HG03175 (cell line): ENCODE results near the gene DYNLT2.
"Not testable (repeated sequence)": the region's sequence is repeated elsewhere in the genome, so short reads cannot be mapped to it uniquely, and the experiment has no call there.

Experiments
- ATAC-seq: cut with Tn5 transposase; IDR thresholded peaks from one replicate; pipeline ENCODE4 v1.9.1; 2021; ENCODE audit warnings: mild to moderate bottlenecking, moderate library complexity; ENCODE audit not compliant: unreplicated experiment

DYNLT2 gene

GRCh38 chr6:169783971-169784820, 32.8 kb upstream of the DYNLT2 start:
- ATAC-seq, result no peak

- ATAC-seq, result no peak
These were observed 32.0 kb upstream of the DYNLT2 start for GRCh38 chr6:169783401-169783800.

DNA sequence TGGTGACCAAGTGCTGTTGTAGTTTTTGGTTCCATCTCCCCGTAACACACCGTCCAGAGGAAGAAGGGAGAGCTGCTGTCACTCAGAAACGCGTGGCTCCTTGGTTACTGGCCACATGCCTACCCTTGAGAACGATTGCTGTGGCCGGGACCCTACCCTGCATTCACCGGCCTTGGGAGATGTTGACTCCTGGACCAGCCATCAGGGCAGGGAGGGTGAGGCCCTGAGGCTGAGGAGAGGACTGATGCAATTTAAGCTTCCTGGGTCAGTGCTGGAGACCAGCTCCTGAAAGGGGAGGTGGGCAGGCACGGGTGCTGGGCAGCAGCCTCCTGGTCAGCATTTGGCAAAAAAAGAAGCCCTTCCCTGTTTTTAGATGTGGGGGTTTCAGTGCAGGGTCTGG, 31.6 kb upstream of the DYNLT2 start:
- ATAC-seq, result no peak

- no peak for ATAC-seq
These were observed 29.3 kb upstream of the DYNLT2 start for GRCh38 chr6:169780571-169781091.

DNA sequence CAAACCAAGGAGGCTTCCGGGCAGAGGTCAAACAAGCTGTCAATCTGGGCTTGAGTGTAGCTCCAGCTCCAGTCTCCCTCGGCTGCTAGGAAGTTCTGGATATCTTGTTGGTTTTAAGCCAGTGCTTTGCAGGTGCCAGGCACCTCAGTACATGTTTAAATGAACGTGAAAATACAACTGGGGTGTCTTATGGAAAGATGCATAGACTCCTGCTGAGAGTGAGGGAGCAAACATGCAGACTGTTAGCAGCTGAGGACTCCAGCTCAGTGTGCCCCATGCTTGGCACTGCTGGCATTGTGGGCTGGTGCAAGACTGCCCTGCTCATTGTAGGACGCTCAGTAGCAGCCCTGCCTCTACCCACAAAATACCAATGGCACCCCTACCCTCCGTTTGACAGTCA, 28.5 kb upstream of the DYNLT2 start:
- no peak for ATAC-seq

DNA sequence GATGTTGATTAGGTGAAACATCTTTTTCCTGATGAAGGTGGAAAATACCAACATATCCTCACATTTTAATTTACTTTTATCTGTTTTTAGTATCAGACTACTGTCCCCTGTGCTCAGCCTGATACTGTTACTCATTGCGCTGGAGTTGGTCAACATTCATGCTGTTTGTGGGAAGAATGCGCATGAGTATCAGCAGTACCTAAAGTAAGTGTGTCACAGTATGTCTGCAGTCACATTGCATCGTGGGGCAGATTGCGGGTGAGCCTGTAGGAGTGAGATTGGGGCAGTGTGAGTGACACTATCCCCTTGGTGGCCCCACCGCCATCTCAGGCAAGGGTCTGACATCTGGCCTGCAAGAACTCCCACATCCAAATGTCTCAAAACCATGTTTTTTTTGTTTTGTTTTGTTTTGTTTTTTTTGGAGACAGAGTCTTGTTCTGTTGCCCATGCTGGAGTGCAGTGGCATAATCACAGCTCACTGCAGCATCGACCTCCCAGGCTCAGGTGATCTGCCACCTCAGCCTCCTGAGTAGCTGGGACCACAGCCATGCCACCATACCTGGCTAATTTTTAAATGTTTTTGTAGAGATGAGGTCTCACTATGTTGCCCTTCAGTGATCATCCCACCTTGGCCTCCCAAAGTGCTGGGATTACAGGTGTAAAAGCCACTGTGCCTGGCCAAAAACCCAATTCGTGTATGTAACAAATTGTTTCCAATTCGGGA, 27.9 kb upstream of the DYNLT2 start:
- no peak for ATAC-seq

DNA sequence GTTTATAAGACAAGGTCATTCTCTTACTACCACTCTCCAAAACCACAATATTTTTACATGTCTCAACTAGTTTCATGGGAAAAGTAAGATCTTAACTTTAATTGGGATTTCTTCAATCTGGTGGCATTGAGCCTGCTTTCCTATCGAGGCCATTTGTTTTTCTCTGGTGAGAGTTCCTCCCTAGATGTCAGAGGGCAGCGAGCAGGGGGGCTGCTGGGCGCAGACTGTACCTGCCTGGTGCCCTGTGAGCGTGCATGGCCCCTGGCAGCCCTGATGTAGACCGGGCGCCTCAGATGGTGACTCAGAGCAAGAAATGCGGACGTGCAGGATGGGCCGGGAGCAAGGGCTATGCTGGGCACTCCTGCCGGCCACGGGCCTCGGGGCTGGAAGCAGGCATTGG, 27.3 kb upstream of the DYNLT2 start:
- no peak for ATAC-seq

- no peak for ATAC-seq
These were observed 26.5 kb upstream of the DYNLT2 start for GRCh38 chr6:169777896-169778295.

GRCh38 chr6:169776379-169776778, 25.0 kb upstream of the DYNLT2 start:
- no peak for ATAC-seq

DNA sequence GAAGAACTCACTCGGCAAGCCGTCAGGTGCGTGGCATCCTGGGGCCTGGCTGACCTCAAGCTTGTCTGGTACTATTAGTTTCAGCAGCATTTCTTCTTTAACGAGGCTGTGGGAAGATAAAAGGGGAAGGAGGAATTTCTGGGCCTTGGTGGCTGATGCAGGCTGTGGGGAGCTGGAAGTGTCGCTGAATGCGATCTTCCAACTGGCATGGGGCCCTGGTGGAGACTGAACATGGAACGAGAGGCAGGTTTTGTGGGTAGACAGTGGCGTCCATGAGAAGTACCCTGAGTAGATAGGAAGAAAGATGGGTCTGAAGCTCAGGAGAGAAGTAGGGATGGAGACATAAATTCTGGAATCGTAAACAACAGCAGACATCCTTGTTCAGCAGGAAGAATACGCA, 23.9 kb upstream of the DYNLT2 start:
- no peak for ATAC-seq

DNA sequence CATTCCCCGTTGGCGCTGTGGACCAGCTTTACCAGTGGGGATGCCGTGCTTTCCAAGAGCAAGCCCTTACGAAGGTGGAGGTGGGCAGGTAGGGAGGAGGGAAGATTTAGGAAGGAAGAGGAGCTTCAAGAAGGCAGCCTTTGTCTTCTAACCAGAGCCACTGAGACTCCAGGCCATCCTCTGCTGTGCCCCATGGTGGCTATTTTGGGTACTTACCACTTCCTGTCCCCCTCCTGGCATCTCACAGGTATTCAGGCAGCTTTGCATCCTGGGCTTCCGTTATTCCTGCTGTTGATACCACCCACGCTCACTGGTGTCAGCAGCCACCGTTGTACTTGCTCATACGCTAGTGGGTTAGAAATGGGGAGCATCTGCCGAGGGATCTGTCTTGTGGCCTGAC, 23.0 kb upstream of the DYNLT2 start:
- no peak for ATAC-seq

DNA sequence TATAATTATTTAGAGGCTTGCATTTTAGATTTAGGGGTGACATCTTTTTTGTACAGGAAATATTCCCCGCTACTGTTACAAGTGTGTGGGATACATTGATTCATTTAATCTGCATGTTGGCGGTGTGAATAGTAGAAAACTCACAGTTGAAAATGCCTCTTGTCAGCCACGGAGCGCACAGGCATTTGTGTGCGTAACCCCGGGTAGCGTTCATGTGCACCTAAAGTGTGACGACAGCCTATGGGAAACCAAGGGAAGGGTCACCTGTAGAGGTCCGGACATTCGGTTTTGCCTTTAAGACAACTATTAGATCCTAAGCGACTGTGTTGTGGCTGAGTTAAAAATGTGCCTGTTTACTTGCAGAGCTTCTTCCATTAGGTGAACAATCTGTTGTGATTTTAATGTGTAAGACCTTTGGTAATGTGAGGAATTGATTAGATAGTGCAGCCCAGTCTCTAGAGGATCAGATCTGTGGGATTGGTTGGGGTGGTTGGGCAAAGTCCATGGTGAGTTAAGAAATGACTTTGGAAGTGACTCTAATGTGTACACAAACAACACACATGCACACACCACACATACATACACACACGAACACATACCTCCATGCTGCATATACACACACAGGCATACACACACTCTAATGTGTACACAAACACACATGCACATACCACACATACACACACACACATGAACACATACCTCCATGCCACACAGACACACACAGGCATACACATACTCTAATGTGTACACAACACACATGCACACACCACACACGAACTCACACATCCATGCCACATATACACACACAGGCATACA, 15.8 kb upstream of the DYNLT2 start:
- no peak for ATAC-seq

DNA sequence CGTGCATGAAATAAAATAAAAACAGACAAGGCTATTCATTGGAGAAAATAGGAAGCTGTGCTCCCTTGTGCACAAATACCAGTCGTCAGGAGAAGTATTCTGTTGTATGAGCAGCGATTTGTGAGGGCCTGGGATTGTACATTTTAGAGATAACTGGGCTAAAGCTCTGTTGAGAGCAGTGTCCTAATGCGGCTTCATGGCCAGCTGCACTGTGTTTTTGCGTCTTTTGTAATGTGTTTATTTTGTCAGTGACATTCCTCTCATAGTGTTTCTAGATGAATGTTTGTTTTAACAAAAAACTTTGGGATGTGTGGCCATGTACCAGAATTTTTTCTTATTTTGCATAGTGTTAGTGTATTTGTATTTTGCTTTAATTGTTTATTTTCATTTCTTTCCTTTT, 14.9 kb upstream of the DYNLT2 start:
- ATAC-seq, result no peak

GRCh38 chr6:169765789-169766188, 14.4 kb upstream of the DYNLT2 start:
- ATAC-seq, result not testable (repeated sequence)

GRCh38 chr6:169763881-169764280, 12.5 kb upstream of the DYNLT2 start:
- ATAC-seq, result no peak

GRCh38 chr6:169763308-169763707, 11.9 kb upstream of the DYNLT2 start:
- no peak for ATAC-seq

GRCh38 chr6:169755162-169755561, 3.8 kb upstream of the DYNLT2 start:
- ATAC-seq, result no peak

GRCh38 chr6:169752074-169752623, 777 bp upstream of the DYNLT2 start:
- ATAC-seq, result no peak

GRCh38 chr6:169746556-169746955, 4.8 kb downstream of the DYNLT2 start:
- ATAC-seq, result no peak

GRCh38 chr6:169745405-169745804, 6.0 kb downstream of the DYNLT2 start:
- ATAC-seq, result no peak

- ATAC-seq, result no peak
These were observed 10.0 kb downstream of the DYNLT2 start for GRCh38 chr6:169741344-169741743.
